Right lobe of liver (tissue), 4 donors: ENCODE data around the gene NYAP2.

Experiments
- POLR2A ChIP-seq: fragments of 450-650 bp; IDR thresholded peaks from one replicate; pipeline ENCODE4 v1.6.1; 2017; ENCODE audit warnings: antibody characterized with exemption, mild to moderate bottlenecking
- TF ChIP-seq, protein P1 (sequence below), 4 donors: fragments of 200-600 bp in 3 of 4; fragments of 450-650 bp in 1 of 4; IDR thresholded peaks; one replicate each; pipeline versions ENCODE4 v1.5.1 to v1.8.0; 2016 to 2022; ENCODE audit warnings: antibody characterized with exemption in 4 of 4, mild to moderate bottlenecking in 2 of 4
- donor health status: DM: no; HTN: no; CAD: no.
- donor health status: DM: no; HTN: no; CAD: no.
- donor health status: DM: no; HTN: yes; CAD: no.

DNA sequence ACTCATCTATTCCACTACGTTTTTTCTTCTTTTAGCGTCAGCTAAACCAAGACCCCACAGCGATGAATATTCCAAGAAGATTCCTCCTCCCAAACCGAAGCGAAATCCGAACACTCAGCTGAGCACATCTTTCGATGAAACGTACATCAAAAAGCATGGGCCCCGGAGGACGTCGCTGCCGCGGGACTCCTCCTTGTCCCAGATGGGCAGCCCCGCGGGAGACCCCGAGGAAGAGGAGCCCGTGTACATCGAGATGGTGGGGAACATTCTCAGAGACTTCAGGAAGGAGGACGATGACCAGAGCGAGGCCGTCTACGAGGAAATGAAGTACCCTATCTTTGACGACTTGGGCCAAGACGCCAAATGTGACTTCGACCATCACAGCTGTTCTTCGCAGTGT is 182.4 kb downstream of the NYAP2 start:
- TF ChIP-seq, protein P1, sequence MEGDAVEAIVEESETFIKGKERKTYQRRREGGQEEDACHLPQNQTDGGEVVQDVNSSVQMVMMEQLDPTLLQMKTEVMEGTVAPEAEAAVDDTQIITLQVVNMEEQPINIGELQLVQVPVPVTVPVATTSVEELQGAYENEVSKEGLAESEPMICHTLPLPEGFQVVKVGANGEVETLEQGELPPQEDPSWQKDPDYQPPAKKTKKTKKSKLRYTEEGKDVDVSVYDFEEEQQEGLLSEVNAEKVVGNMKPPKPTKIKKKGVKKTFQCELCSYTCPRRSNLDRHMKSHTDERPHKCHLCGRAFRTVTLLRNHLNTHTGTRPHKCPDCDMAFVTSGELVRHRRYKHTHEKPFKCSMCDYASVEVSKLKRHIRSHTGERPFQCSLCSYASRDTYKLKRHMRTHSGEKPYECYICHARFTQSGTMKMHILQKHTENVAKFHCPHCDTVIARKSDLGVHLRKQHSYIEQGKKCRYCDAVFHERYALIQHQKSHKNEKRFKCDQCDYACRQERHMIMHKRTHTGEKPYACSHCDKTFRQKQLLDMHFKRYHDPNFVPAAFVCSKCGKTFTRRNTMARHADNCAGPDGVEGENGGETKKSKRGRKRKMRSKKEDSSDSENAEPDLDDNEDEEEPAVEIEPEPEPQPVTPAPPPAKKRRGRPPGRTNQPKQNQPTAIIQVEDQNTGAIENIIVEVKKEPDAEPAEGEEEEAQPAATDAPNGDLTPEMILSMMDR (IDR thresholded peaks at IDR 0.05), result no peak
- no peak for TF ChIP-seq POLR2A
